ENCODE measurements around the gene AP1G1.

DNA sequence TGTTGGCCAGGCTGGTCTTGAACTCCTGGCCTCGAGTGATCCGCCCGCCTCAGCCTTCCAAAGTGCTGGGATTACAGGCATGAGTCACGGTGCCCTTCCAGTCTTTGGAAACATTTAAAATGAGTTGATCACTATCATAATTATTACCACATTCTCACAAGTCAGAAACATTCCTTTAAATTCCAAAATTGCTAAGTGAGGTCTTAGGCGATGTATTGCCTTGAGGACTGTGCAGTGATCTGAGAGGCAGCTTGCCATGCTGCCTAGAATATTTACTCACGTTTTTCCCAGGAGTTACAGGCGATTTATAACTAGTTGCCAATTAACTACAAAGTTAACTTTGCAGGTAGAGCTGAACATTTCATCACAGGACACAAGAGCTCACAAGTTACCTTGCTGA lies 31.4 kb upstream of the AP1G1 start:
- TF ChIP-seq, protein P1, sequence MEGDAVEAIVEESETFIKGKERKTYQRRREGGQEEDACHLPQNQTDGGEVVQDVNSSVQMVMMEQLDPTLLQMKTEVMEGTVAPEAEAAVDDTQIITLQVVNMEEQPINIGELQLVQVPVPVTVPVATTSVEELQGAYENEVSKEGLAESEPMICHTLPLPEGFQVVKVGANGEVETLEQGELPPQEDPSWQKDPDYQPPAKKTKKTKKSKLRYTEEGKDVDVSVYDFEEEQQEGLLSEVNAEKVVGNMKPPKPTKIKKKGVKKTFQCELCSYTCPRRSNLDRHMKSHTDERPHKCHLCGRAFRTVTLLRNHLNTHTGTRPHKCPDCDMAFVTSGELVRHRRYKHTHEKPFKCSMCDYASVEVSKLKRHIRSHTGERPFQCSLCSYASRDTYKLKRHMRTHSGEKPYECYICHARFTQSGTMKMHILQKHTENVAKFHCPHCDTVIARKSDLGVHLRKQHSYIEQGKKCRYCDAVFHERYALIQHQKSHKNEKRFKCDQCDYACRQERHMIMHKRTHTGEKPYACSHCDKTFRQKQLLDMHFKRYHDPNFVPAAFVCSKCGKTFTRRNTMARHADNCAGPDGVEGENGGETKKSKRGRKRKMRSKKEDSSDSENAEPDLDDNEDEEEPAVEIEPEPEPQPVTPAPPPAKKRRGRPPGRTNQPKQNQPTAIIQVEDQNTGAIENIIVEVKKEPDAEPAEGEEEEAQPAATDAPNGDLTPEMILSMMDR (conservative IDR thresholded peaks at IDR 0.05; ENCODE audit: low read length), result no peak
- no peak for TF ChIP-seq EZH2phosphoT487 (IDR thresholded peaks at IDR 0.05; ENCODE audit: borderline replicate concordance, low read depth, low read length)

All from OCI-LY7 (cell line).